ENCODE results near the gene EVI5.

- TF ChIP-seq CTCF (IDR thresholded peaks at IDR 0.05): no peak
- no peak for TF ChIP-seq EZH2 (IDR thresholded peaks at IDR 0.05; ENCODE audit: borderline replicate concordance, insufficient read depth, low read depth, low read length, poor library complexity, severe bottlenecking)
These were observed 12.4 kb upstream of the EVI5 start for GRCh38 chr1:92797297-92797696.

All from B cell (primary cell).